Fibroblast of peridontal ligament (primary cell): ENCODE measurements around the gene CSNK1D.

Experiments used
- DNase-seq: peaks from one replicate; pipeline ENCODE4 v3.0.0-alpha.2; 2010; ENCODE audit errors: extremely low read depth

CSNK1D gene

GRCh38 chr17:82295472-82295814 is 21.9 kb upstream of the CSNK1D start:
- DNase-seq = no peak

DNA sequence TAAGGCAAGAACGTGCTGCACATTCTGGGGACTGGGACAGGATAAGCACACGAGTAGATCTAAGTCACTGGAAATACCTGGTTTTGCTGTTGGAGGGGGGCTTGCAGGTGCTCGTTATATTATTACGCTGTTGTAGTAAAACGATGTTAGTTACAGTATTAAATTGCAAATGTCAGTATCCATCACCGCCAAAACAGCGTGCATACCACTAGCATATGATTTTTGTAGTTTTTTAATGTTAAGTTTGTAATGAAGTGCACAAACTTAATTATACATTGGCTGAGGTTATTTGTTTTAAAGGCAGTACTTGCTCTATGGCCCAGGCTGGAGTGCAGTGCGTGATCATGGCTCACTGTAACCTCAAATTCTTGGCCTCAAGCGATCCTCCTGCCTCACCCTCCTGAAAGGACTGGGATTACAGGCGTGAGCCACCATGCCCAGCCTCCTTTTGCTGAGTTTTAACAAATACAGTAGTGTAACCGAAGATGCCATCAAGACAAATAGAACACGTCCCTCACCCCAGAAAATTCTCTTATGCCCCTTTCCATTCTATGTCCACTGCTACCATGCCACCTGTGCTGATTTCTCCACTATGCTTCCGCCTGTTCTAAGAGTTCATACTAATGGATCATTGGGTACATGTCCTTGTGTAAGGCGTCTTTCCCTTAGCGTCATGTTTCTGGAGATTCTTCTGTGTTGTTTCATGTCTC is 20.7 kb upstream of the CSNK1D start:
- no peak for DNase-seq

DNA sequence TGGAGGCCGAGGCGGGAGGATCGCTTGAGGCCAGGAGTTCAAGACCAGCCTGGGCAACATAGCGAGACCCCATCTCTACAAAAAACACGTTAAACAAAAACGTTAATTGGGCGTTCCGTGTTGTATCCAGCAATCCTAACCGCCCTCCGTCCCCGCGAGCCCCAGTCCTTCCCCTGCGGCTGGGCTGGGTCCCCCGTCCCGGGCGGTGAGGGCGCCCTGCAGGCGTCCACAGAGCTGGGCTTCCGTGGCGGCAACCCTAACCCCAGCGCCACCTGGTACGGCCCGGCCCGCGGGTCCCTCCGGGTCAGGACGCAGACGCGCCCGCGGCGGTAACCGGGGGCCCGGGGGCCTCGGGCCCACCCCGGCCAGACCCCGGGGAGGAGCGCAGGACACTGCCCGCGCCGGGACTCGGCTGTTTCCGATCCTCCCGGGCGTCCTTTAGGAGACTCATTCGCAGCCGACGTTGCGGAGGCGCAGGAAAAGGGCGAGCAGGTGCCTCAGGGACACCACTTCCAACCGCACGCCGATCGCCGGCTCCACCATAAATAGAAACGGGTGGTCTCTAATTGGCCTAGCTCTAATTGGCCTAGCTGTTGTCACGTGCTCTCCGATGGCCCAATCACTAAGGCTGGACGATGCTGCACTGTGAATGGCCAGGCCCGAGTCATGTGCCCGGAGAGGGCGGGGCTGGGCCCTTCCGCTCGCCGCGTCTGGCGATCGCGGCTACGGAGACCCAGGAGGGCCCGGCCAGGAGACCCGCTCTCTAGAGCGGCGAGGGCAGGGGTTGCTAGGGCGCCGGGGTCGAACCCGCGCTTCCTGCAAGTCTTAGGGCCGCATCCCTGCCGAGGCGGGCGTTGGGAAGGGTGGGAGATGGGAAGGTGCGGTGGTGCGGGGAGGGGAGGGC is 19.0 kb upstream of the CSNK1D start:
- peak; percentile 97 for DNase-seq

GRCh38 chr17:82291582-82292250 is 18.2 kb upstream of the CSNK1D start:
- DNase-seq = no peak

- DNase-seq = peak; percentile 30
Observed at GRCh38 chr17:82287868-82288801, 14.6 kb upstream of the CSNK1D start.

GRCh38 chr17:82287013-82287867 is 13.7 kb upstream of the CSNK1D start:
- no peak for DNase-seq

GRCh38 chr17:82285141-82285540 is 11.6 kb upstream of the CSNK1D start:
- DNase-seq = no peak

DNA sequence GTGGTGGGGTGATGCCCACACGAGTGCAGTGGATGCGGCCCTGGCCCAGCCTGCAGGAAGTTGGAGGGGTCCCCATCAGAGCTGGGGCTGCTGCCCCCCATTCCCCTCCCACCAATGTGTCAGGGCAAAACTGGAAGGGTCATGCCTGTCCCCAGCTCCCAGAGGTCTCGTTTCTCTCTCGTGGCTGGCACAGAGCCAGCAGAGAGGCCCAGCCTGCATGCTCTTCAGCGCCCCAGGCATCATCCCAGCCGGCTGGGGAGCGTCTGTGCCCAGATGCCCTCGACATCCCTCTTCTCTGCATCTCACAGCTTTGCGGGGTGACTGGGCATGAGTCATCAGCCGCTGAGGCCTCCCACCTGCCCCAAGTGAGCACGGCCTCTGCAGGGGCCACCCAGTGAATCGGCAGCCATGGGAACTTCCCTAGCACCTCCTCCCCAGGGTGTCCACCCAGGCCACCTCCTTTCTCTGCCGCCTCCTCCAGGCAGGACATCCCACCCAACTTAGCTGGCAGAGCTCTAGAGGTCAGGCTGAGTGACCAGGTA is 9.8 kb upstream of the CSNK1D start:
- peak; percentile 44 for DNase-seq

DNA sequence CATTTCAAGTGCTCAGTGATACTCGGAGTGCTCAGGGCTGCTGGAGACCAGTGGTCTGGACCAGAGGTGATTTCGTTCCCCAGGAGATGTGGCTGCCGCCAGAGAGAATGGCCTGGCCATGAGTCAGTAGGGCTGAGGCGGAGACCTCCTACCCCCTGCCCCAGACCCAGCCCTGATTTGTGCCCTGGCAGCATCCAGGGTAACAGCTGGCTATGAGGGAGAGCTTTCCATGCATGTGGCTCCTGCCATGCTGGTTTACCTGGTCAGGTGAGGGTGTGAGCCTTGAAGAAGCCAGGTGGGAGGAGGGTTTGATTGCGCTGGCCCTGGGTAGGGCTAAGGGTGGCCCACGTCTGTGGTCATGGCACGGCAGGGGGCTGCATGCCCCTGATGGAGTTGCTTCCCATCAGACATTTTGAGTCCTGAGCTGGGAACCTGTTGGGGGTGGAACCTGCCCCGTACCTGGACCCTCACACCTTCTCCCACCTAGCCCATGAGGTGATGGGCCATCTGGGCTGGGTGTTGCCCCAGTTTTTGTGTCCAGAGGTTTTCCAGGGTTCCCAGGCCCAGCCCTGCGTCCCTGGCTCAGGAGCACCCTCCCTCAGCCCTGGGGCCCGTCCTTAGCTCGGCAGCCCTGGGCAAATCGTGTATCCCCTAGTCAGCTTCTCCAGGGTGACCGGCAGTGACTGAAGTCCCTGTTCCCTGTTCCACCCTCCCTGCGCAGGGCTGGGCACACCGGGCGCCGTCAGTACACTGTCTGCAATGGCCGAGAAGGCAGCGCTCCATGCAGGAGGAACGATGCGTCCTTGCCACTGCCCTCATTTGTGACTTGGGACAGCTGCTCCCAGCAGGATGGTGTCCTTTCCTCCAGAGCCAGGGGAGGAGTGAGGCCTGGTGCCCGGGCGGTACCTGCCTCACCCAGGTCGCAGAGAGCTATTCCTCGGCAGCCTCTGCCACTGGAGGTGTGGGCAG is 9.0 kb upstream of the CSNK1D start:
- DNase-seq = no peak

GRCh38 chr17:82281502-82282238 is 8.2 kb upstream of the CSNK1D start:
- DNase-seq = no peak

DNA sequence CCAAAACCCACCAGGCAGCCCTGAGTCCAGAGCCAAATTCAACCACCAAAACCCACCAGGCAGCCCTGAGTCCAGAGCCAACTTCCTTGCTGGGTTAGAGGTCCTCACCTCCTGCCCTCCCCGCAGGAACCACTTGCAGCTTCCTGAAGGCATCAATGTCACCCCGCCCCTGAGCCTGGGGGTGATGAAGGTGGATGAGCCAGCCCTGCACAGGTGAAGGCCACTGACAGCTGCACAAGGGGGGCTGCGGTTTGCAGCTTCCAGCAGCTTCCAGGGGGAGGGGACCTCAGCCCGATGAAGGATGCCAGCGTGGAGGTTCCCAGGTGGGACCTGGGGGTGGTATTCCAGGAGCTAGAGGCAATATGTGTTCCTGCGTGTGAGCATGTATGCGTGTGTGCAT is 7.6 kb upstream of the CSNK1D start:
- DNase-seq = no peak

GRCh38 chr17:82280537-82280936 is 7.0 kb upstream of the CSNK1D start:
- DNase-seq = no peak

DNA sequence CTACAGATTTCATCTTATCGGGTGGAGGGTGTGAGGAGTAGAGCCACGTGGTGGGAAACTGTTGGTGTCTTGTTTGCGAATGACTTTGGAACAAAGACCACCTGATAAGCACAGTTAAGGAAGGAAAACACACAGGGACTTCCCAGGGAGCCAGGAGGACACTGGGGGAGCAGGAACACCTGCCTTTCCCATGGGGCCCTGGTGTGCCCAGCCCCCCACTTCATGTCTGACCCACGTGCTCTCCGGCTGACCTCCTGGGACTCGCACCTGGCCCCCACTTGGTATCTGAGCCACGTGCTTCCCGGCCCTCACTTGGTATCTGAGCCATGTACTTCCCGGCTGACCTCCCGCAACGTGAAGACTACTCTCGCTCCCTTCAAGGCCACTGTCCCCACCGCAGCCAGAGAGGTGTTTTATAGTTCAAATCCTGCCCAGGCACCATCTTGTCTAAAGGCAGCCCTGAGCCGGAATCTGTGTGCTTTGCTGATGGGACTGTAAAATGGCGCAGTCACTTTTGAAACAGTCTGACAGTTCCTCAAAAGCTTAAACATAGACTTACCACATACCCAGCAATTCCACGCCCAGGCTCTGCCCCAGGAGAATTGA is 5.4 kb upstream of the CSNK1D start:
- DNase-seq = no peak

GRCh38 chr17:82278308-82278707 is 4.8 kb upstream of the CSNK1D start:
- DNase-seq = no peak

- DNase-seq = no peak
Observed at GRCh38 chr17:82277851-82278250, 4.4 kb upstream of the CSNK1D start.

DNA sequence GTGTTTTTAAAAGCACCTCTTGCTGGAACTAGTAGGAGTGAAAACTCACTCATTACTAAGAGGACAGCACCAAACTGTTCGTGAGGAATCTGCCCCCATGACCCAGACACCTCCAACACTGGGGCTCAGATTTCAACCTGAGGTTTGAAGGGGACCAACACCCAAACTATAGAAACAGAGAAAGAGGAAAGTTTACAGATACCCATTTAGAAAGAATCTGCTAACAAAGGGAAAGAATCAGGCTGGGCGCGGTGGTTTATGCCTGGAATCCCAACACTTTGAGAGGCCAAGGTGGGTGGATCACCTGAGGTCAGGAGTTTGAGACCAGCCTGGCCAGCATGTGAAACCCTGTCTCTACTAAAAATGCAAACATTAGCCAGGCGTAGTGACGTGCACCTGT is 3.4 kb upstream of the CSNK1D start:
- no peak for DNase-seq

DNA sequence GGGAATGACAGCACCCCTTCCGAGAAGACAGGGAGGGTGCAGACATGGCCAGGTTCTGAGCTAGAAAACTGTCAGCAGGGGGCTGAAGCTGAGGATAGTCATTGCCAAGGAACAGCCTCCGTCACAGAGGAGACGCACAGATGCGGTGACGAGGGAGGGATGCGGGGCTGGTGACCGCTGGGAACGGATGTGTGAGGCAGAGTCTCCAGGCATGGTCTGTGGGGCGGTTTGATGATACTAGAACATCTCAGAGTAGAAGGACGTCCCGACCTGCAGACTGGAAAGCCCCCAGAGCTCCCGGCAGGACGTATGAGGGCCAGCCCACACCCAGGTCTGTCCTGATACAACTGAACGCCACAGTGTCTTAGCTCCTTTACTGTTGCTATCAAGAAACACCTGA is 1.8 kb upstream of the CSNK1D start:
- no peak for DNase-seq
